ENCODE results near the gene PDZD2.
"Not testable (repeated sequence)": the region's sequence is repeated elsewhere in the genome, so short reads cannot be mapped to it uniquely, and the experiment has no call there.

The PDZD2 gene

DNA sequence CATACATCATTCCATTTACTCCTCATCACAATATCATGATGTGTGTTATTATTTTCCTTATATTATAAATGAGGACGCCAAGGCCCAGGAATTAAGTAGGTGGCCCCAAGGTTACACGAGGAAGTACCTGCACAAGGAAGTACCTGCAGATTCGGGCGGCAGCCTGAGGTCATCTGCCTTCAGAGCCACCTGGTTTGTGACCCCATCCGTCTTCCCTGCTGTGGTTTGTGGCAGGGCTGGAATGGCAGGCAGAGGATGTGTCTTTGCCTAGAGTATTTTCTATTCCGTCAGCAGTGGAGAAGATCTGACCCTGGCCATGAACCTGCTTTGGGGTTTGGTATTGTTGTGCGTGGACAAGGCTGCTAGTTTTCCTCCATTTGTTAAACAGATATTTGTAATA, 59.7 kb downstream of the PDZD2 start:
- DNase-seq: no peak

DNA sequence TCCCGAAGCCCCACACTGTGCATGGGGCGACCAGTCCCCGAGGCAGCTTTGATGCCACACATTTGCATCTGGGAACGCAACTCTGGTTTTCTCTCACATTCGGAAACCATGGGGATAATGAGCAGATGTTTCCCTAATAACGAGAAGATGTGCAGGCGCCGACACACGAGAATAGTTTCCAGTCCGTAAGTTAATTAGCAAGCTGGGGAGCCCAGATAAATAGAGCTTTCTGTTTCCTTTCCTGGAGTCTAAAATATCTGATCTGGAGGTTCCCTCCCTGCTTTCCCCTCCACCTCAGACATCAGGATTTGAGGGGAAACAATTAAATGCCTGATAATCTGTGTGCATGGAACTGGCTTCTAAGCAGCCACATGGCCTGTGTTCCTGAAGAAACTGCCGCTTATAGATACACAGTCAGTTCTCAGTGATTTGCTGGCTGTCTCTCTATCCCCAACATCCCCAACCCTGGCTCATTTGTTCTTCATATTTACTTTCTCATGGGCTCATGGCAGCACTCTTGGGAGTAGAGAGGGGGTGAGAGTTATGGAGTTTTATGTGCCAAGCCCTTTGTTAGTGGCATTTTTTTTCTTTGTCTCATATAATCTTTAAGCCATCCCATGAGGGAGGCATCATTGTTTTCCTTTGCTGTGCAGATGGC, 62.8 kb downstream of the PDZD2 start:
- DNase-seq: no peak

DNA sequence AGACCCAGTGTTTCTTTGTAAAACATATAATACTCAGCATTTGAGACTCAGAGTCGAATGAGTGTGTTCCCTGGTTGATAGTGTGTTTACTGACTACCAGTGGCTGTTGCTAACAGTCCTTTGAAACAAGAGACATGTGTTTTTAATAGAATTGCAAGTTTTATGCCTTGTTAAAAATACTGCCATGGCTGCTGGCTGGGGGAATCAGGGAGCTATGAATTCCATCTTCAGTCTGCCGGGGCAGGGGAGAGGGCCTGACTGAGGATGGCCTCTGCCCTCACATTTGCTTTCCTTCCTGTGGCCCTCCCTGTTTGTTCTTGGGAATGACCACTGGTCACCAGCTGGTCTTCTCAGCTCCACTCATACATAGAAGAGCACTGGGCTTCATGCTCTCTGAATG, 63.8 kb downstream of the PDZD2 start:
- DNase-seq: no peak

GRCh38 chr5:31703757-31704156, 64.8 kb downstream of the PDZD2 start:
- DNase-seq: no peak

DNA sequence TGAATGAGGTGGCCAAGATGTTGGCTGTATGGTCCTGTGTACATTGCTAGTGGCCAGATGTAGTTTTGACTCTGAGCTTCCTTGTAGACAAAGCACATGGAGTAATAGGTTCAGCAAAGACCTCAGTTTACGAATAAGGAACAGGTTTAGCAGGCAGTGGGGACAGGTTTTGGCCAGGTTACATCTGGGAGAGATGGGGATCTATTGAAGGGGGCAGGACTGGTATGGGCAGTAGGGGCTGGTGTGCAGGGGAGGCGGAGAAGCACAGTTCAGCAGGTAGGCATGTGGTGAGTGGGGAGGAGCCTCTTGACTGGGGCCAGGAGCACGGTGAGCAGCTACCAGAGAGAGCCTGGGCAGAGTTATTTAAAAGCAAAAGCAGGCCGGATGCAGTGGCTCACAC, 67.3 kb downstream of the PDZD2 start:
- DNase-seq: no peak

- no peak for DNase-seq
Observed at GRCh38 chr5:31707329-31707728, 68.4 kb downstream of the PDZD2 start.

- no peak for DNase-seq
Observed at GRCh38 chr5:31708089-31708488, 69.2 kb downstream of the PDZD2 start.

- no peak for DNase-seq
Observed at GRCh38 chr5:31711363-31711762, 72.4 kb downstream of the PDZD2 start.

- DNase-seq: no peak
Observed at GRCh38 chr5:31711935-31712592, 73.1 kb downstream of the PDZD2 start.

- no peak for DNase-seq
Observed at GRCh38 chr5:31717561-31717960, 78.6 kb downstream of the PDZD2 start.

GRCh38 chr5:31720004-31720403, 81.1 kb downstream of the PDZD2 start:
- no peak for DNase-seq

GRCh38 chr5:31720811-31721345, 81.9 kb downstream of the PDZD2 start:
- no peak for DNase-seq

GRCh38 chr5:31722111-31722510, 83.2 kb downstream of the PDZD2 start:
- DNase-seq: no peak

GRCh38 chr5:31725996-31726395, 87.1 kb downstream of the PDZD2 start:
- DNase-seq: no peak

DNA sequence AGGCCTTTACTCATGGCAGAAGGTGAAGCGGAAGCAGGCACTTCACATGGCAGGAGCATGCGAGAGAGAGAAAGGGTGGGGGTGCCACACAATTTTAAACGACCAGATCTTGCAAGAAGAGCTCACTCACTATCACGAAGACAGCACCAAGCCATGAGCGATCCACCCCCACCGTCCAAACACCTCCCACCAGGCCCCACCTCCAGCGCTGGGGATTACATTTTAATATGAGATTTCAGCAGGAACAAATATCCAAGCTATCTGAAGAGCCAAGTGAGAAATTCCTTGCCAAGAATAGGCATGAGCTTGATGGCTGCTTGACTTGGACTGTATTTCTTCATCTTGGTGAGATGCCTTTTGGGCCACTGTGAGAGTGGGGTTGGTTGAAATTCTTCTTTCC, 88.0 kb downstream of the PDZD2 start:
- no peak for DNase-seq

GRCh38 chr5:31728039-31728438, 89.1 kb downstream of the PDZD2 start:
- DNase-seq: no peak

- not testable (repeated sequence) for DNase-seq
Observed at GRCh38 chr5:31728806-31729205, 89.9 kb downstream of the PDZD2 start.

DNA sequence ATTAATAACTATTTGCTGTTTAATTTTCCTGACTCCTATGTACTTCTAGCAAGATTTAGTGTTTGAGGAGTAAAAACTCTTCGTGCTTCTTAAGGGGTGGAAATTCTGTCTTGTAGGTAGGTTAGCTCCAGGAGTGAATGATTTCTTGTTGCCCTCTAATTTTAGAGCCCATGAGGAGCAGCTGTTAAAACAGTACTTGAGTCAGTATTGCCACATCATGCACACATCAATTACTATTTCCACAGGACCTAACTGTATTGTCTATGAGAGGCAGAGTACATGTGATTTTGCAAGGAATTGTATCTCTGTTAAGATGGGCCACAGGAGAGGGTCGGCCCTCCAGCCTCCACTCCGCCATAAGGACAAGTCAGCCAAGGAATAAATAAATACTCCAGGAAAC, 91.2 kb downstream of the PDZD2 start:
- no peak for DNase-seq

DNA sequence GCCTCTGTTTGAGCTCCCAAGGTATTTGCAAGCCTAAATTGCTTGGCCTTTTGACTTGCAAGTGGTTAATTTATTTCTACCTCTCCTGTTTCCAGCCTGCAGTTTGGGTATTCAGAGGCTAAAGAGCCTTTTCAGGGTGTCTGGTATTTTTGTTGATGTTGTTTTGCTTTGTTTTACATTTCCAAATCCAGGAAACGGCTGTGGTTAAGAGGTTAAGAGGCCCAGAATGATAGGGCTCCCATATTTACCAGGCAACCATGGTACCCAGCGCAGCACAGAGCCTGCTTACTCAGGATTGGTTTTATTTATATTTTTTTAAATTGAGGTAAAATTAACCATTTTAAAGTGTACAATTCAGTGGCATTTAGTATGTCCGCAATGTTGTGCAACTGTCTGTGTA, 92.1 kb downstream of the PDZD2 start:
- no peak for DNase-seq

DNA sequence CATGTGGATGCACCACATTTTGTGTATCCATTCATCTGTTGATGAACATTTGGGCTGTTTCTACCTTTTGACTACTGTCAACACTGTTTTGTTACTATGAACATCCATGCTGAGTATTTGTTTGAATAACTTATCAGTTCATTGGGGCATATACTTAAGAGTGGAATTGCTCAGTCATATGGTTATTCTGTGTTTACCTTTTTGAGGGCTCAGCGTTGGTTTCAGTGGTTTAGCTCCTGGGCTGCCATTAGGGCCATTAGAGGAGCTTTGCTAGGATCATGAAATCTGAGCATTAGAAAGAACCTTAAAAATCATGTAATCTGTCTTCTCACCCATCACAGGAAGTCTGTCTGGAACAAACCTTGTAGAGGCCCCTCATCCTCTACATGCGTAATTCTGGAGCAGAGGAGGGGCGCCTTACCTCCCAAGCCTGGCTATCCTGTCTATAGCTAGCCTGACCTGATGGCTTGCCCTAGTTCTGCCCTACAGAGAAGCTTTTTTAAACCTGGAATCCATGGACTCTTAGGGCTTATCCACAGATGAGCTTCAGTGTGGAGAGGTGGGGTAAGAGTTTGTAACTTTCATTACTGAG, 92.9 kb downstream of the PDZD2 start:
- DNase-seq: no peak

GRCh38 chr5:31732821-31733220, 93.9 kb downstream of the PDZD2 start:
- not testable (repeated sequence) for DNase-seq

- no peak for DNase-seq
Observed at GRCh38 chr5:31733371-31733770, 94.4 kb downstream of the PDZD2 start.

- DNase-seq: no peak
Observed at GRCh38 chr5:31736127-31736526, 97.2 kb downstream of the PDZD2 start.

DNA sequence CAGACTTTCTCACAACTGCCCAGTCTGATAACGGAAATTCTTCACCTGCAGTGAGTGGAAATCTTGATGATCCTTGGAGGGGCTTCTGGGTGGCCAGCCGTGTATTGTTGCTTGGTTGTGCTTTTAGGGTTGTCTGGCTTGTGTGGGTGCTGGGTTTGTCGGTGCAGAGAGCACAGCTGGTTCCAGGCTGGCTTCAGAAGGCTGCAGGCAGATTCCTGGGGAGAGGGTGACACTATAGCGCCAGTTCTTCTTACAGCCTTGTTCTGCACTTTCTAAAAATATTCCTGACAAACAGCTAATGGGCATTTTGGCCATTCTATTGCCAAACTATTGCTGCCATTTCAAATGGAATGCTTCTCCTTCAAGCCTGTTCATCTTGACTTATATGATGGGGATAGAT, 99.3 kb downstream of the PDZD2 start:
- no peak for DNase-seq
